Stimulated activated CD8-positive, alpha-beta memory T cell treated with anti-CD3 and anti-CD28 coated beads, Interleukin-7, amount 100 ng/mL, for 4 hours (primary cell): ENCODE data around the gene PITPNC1.
"Not testable (repeated sequence)": the region's sequence is repeated elsewhere in the genome, so short reads cannot be mapped to it uniquely, and the experiment has no call there.

Experiments
- DNase-seq, 2 donors: peaks; one replicate each; pipeline ENCODE4 v3.0.0-alpha.2; 2020; ENCODE audit warnings: low read depth in 2 of 2

PITPNC1 gene

GRCh38 chr17:67459985-67460384, 82.9 kb downstream of the PITPNC1 start:
- DNase-seq: no peak

GRCh38 chr17:67461228-67461780, 84.2 kb downstream of the PITPNC1 start:
- DNase-seq: peak in 1 of 2 donors; percentile 27

- DNase-seq: no peak
These were observed 84.8 kb downstream of the PITPNC1 start for GRCh38 chr17:67461876-67462275.

DNA sequence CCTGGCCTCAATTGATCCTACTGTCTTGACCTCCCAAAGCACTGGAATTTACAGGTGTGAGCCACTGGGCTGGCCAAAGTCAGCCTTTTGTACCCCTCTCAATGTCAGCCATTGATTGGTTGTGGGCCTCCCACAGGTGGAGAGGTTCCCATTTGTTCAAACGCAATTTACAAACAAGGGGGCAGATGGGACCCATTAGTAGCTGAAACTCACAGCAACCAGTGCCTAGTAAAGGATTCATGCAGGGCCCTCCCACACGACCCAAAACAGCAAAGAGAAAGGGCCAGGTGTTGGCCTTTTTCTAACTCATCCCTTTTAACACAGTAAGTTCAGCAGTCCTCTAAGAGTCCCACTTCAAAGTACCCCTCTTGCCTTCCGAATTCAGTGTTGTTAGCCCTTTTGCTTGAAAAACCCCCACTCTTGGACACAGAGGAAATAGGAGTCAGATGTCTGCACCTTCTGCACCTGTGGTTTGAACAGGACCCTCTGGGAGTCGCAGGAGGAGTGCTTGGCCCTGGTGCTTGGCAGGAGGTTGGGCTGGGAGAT, 89.2 kb downstream of the PITPNC1 start:
- no peak for DNase-seq

- DNase-seq: no peak
These were observed 90.7 kb downstream of the PITPNC1 start for GRCh38 chr17:67467500-67468455.

DNA sequence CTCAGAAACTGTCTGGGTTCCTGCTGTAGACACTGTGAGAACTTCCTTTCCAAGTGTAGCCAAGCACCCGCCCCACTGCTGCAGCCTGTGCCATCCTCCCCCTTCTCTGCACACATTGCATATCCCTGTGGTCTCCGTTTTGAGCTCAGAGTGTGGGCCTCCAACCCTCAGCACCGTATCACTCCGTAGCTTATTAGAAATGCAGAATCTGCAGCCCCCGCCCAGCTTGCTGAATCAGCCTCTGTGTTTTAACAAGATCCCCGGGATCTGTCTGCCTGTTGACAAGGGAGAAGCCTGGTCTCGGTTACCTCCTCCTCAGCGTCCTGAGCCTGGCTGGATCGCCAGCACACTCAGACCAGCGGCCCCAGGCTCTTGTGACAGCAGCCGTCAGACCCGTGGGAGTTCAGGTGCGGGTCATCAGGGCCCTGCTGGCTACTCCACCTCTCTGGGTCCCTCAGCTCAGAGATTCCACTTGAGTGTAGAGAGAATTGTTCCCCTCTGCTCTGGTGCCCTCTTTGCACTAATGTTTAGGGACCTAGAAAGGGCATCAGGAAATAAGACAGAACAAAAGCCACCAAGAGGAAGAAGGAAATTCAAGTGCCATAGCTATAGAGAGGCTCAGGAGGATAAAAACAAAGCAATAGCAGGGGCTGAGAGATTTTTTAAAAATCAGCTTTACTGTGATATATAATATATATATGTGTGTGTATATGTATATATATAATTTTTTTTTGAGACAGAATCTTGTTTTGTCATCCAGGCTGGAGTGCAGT, 92.3 kb downstream of the PITPNC1 start:
- DNase-seq: no peak

- DNase-seq: no peak
These were observed 93.1 kb downstream of the PITPNC1 start for GRCh38 chr17:67470163-67470562.

GRCh38 chr17:67471118-67471517, 94.0 kb downstream of the PITPNC1 start:
- DNase-seq: no peak

GRCh38 chr17:67472606-67473005, 95.5 kb downstream of the PITPNC1 start:
- DNase-seq: not testable (repeated sequence)

DNA sequence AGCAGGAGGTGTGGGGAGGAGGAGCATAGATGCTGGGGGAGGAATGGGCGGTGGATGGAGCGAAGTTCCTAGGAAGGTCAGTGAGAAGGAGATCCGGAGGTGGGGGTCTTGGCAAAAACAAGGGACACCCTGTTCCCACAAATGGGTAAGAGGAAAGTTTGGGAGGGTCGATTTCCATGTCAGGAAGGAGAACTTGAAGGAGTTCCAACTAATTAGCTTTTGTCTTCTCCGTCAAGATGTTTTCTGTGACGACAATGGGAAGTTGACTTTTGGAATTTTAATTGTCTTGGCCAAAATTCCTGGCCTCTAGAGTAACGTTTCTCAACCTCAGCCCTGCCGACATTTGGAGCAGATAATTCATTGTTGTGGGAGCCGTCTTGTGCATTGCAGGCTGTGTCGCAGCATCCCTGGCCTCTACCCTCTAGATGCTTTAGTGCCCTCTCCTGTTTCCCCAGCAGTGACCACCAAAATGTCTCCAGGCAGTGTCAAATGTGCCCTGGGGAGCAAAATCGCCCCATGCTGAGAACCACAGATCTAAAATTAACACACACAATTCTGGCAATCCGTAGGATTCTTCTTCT, 97.1 kb downstream of the PITPNC1 start:
- no peak for DNase-seq

GRCh38 chr17:67475161-67475937, 98.3 kb downstream of the PITPNC1 start:
- DNase-seq: peak; percentile 72 to 78

- DNase-seq: no peak
These were observed 99.8 kb downstream of the PITPNC1 start for GRCh38 chr17:67476787-67477335.

GRCh38 chr17:67477687-67478086, 100.6 kb downstream of the PITPNC1 start:
- peak; percentile 29 to 33 for DNase-seq

GRCh38 chr17:67478401-67479041, 101.4 kb downstream of the PITPNC1 start:
- no peak for DNase-seq

DNA sequence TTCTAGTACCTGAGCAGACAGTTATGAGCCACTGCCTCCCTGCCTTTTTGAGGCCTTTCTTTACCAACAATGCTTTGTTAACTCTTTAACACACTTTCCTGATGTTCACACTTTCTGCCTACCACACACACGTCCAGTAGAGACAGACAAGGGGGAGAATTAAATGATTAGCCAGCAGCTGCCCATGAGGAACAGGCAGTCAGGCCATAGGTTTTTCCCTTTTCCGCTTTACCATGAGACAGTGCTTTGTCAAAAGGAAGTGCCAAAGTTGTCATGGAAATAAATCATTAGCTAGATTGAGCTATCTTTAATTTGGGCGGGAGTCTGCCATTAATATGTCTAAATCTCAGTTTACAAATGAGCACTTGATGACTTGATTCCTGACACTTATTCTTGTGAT, 102.1 kb downstream of the PITPNC1 start:
- no peak for DNase-seq

DNA sequence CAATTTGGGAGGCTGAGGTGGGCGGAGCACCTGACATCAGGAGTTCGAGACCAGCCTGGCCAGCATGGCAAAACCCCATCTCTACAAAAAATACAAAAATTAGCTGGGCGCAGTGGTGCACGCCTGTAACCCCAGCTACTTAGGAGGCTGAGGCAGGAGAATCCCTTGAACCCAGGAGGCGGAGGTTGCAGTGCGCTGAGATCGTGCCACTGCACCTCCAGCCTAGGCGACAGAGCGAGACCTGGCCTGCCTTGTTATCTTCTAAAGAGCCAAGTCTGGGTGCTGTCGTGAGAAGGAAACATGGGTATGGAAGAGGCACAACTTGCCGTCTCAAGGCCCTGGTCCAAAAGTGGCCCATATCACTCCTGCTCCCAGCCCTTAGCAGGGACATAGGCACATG, 103.9 kb downstream of the PITPNC1 start:
- not testable (repeated sequence) for DNase-seq

DNA sequence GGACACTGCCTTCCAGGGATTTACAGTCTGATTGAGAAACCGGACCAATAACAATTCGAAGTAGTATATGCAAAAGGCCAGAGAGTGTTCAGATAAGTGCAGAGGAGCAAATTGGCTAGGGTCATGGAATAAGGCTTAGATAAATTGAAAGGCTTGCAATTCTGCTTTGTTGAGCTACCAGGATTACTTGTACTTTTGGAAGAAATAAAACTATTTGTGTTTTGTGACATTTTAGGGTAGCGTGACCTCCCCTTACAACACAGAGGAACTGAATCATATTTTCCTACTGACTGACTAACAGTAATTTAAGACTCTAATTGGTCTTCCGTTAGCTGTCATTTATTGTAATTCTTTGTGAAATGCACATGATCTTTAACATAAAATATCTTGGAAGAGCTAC, 104.7 kb downstream of the PITPNC1 start:
- no peak for DNase-seq

DNA sequence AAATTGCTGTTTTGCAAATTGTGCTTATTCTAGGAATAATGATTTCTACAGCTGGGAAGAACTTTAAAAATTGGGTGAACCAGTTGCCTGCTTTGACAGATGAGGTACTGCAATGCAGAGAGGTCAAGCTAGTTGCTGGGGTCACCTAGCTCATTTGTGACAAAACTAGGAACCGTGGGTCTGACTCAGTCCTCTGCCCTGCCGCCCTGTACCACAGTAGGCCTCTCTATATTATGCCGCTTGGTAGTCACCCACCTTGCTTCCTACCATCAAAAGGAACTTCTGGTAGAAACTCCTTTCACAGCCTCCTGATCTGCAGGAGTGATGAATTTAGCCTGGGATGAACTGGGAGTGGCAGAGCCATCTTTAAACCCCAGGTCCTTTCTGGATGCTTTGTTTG, 105.7 kb downstream of the PITPNC1 start:
- no peak for DNase-seq

DNA sequence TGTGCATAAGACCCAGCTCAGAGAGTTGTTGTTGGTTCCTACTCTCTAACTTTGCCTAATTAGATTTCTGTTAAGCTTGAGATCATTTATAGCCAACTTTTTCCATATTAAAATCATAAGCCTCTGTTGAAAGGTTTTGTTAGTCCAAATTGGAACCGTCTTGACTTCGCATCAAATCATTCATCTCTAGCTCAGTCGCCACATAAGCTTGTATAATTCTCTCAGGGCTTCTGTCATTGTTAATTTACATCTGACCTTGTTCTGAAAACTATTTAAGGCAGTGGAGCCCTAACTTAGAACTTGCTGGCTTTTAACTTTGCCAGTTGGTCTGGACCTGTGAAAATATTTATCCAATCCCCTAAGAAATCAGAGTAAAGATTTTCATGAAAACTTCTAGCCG, 107.2 kb downstream of the PITPNC1 start:
- DNase-seq: no peak

DNA sequence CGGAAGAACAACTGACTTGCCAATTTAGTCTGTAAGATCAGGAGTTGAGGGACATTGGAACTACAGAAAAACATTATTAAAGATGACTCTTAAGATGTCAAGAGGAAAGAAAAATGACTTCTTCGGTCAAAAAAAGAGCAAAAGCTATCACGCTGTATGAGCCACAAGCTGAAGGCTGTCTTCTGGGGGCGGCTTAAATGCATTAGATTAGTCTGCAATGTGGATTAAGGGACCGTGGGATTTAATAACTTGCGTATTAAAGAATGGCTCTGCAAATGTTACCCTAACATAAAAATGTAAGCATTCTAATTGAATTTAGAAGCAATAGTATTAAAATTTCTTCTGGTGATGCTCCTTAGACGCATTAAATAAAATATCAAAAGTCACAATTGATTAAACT, 108.6 kb downstream of the PITPNC1 start:
- DNase-seq: no peak
